ENCODE measurements around the gene ENPP6.

DNA sequence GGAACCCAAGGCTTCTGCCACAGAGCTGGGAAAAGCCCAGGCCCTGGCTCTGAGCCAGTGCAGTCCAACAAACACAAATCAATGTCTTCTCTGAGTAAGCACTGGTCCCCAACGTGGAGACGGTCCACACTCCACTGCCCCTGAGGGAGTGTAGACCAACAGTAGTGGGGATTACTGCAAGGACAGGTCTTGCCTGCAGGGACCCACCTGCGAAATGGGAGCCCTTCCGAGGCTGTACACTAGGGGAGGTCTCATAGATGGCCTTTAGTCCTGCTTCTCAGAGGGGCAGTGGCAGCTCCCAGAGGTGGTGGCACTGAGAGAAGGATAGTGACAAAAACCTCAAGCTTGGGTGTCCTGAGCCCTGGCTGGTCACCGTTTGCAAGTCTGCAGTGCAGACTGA, 19.5 kb downstream of the ENPP6 start:
- TF ChIP-seq POLR2AphosphoS5 (IDR thresholded peaks at IDR 0.05; ENCODE audit: low read depth, low read length) = no peak
- no peak for TF ChIP-seq POLR2A (IDR thresholded peaks at IDR 0.05; ENCODE audit: low read depth, low read length)
- TF ChIP-seq TAF1 (IDR thresholded peaks at IDR 0.05; ENCODE audit: borderline replicate concordance, low read depth, low read length) = no peak
